Hepatocyte (in vitro differentiated cells): ENCODE measurements around the gene INPP5D.

Experiments
- EZH2 ChIP-seq: fragments of 200-600 bp; sonication (generic); IDR thresholded peaks from 2 replicates; pipeline ENCODE4 v1.6.1; 2016; ENCODE audit warnings: antibody characterized with exemption, mild to moderate bottlenecking, borderline replicate concordance
- EZH2phosphoT487 ChIP-seq: fragments of 200-600 bp; sonication (generic); IDR thresholded peaks from one replicate; pipeline ENCODE4 v1.6.1; 2018; ENCODE audit warnings: antibody characterized with exemption, mild to moderate bottlenecking, low read depth, moderate library complexity; ENCODE audit not compliant: unreplicated experiment, severe bottlenecking
- TF ChIP-seq, protein P1 (sequence below): fragments of 200-600 bp; sonication (generic); IDR thresholded peaks from 2 replicates; pipeline ENCODE4 v1.5.1; 2016; ENCODE audit warnings: antibody characterized with exemption, mild to moderate bottlenecking; ENCODE audit not compliant: poor library complexity

GRCh38 chr2:233163486-233164103 lies 103.5 kb downstream of the INPP5D start:
- TF ChIP-seq, protein P1, sequence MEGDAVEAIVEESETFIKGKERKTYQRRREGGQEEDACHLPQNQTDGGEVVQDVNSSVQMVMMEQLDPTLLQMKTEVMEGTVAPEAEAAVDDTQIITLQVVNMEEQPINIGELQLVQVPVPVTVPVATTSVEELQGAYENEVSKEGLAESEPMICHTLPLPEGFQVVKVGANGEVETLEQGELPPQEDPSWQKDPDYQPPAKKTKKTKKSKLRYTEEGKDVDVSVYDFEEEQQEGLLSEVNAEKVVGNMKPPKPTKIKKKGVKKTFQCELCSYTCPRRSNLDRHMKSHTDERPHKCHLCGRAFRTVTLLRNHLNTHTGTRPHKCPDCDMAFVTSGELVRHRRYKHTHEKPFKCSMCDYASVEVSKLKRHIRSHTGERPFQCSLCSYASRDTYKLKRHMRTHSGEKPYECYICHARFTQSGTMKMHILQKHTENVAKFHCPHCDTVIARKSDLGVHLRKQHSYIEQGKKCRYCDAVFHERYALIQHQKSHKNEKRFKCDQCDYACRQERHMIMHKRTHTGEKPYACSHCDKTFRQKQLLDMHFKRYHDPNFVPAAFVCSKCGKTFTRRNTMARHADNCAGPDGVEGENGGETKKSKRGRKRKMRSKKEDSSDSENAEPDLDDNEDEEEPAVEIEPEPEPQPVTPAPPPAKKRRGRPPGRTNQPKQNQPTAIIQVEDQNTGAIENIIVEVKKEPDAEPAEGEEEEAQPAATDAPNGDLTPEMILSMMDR, result no peak
- TF ChIP-seq EZH2 (no peak), EZH2phosphoT487 (no peak)
